Subcutaneous abdominal adipose tissue (tissue), 5 donors: ENCODE data around the gene ROPN1B.
"Not testable (repeated sequence)": the region's sequence is repeated elsewhere in the genome, so short reads cannot be mapped to it uniquely, and the experiment has no call there.

Source experiments
- H3K27ac ChIP-seq: one replicate; pipeline ENCODE4 v1.7.0; 2013; ENCODE audit warnings: low read depth, mild to moderate bottlenecking, inconsistent platforms, low read length, moderate library complexity
- H3K27me3 ChIP-seq, 5 donors: one replicate each; pipeline ENCODE4 v1.7.0; 2013; ENCODE audit warnings: low read length in 5 of 5, inconsistent platforms in 1 of 5; ENCODE audit not compliant: control insufficient read depth in 5 of 5, insufficient read depth in 4 of 5
- H3K36me3 ChIP-seq, 5 donors: one replicate each; pipeline ENCODE4 v1.7.0; 2013; ENCODE audit warnings: low read length in 5 of 5; ENCODE audit not compliant: control insufficient read depth in 5 of 5, insufficient read depth in 5 of 5
- H3K4me1 ChIP-seq, 5 donors: one replicate each; pipeline ENCODE4 v1.7.0; 2013; ENCODE audit warnings: low read length in 5 of 5, mild to moderate bottlenecking in 3 of 5, moderate library complexity in 1 of 5; ENCODE audit not compliant: control insufficient read depth in 5 of 5, insufficient read depth in 5 of 5
- H3K4me3 ChIP-seq, 5 donors: one replicate each; pipeline ENCODE4 v1.7.0; 2013; ENCODE audit warnings: low read length in 5 of 5, low read depth in 1 of 5
- H3K9ac ChIP-seq, 5 donors: one replicate each; pipeline ENCODE4 v1.7.0; 2013; ENCODE audit warnings: low read length in 5 of 5, mild to moderate bottlenecking in 4 of 5, moderate library complexity in 3 of 5
- H3K9me3 ChIP-seq, 5 donors: one replicate each; pipeline ENCODE4 v1.7.0; 2013; ENCODE audit warnings: low read length in 5 of 5; ENCODE audit not compliant: control insufficient read depth in 5 of 5
- donor health status: healthy.
- donor health status: healthy.
- donor health status: healthy.
- donor health status: healthy.
- donor health status: healthy.

Gene ROPN1B

GRCh38 chr3:125968701-125969592 lies at the start of gene ROPN1B:
Gene ROPN1B, plus strand, starts transcription at chr3:125969178. Its CDS starts 2,877 bp downstream, at chr3:125972055.
- not testable (repeated sequence) for H3K27ac ChIP-seq, H3K4me3 ChIP-seq, H3K27me3 ChIP-seq, H3K4me1 ChIP-seq, H3K36me3 ChIP-seq, H3K9ac ChIP-seq, H3K9me3 ChIP-seq

- not testable (repeated sequence) for H3K27me3 ChIP-seq, H3K4me1 ChIP-seq, H3K27ac ChIP-seq, H3K4me3 ChIP-seq, H3K36me3 ChIP-seq, H3K9me3 ChIP-seq, H3K9ac ChIP-seq
Measured at GRCh38 chr3:125920191-125920590, 48.8 kb upstream of the ROPN1B start.

- H3K27me3 ChIP-seq, H3K4me1 ChIP-seq, H3K4me3 ChIP-seq, H3K9me3 ChIP-seq, H3K27ac ChIP-seq, H3K9ac ChIP-seq, H3K36me3 ChIP-seq: not testable (repeated sequence)
Measured at GRCh38 chr3:125920751-125921279, 48.2 kb upstream of the ROPN1B start.

GRCh38 chr3:125921712-125922111 lies 47.3 kb upstream of the ROPN1B start:
- H3K4me3 ChIP-seq, H3K9me3 ChIP-seq, H3K27me3 ChIP-seq: not testable (repeated sequence)

DNA sequence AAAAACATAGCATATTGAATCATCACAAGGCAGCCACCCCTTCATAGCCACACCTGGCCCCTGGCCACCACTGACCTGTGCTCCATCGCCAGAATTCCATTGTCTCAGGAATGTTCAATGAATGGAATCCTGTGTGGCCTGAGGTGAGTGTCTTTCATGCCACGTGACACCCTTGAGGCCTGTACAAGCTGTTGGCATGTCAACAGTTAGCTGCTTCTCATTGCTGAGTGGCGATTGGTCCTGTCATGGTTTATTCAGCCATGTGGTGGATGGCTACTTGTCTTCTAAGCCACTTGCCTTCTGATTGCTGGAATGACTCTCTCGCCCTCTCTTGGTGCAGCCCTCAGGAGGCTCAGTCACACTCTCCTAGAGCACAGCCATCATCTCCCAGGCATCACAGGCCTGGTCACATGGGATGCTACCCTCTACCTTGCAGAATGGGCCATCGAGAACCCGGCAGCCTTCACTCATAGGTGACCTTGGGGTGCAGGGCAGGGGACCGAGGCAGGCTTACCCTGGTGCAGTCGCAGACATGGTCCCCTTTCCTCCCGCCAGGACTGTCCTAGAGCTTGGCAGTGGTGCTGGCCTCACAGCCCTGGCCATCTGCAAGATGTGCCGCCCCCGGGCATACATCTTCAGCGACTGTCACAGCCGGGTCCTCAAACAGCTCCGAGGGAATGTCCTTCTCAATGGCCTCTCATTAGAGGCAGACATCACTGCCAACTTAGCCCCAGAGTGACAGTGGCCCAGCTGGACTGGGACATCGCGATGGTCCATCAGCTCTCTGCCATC lies 45.5 kb upstream of the ROPN1B start:
- H3K27ac ChIP-seq, H3K4me3 ChIP-seq, H3K9me3 ChIP-seq, H3K9ac ChIP-seq, H3K36me3 ChIP-seq, H3K4me1 ChIP-seq, H3K27me3 ChIP-seq: not testable (repeated sequence)

More at GRCh38 chr3:125921712-125922111, 47.3 kb upstream of the ROPN1B start:
- not testable (repeated sequence) for H3K36me3 ChIP-seq, H3K27ac ChIP-seq, H3K4me1 ChIP-seq, H3K9ac ChIP-seq

DNA sequence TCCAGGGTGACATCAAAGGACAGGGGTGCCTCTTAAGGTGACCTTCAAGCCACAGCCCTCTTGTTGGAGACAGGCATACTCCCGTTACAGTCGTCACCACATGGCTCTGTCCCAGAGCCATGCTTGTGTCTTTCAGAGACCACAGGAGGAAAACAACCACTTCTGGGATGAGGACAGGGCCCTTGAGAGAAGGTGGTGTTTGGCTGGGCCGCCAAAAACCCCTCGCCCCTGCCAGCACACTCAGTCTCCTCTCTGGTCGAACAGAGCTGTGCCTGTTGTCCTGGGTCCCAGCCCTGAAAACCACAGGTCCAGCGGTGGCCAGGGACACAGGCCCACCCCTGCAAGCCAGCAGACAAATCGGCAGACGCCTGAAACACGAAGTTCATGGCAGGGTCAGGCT lies 44.7 kb upstream of the ROPN1B start:
- not testable (repeated sequence) for H3K4me3 ChIP-seq, H3K9me3 ChIP-seq, H3K27ac ChIP-seq, H3K4me1 ChIP-seq, H3K9ac ChIP-seq, H3K36me3 ChIP-seq, H3K27me3 ChIP-seq

- H3K4me3 ChIP-seq, H3K9me3 ChIP-seq, H3K27me3 ChIP-seq, H3K27ac ChIP-seq, H3K36me3 ChIP-seq, H3K9ac ChIP-seq, H3K4me1 ChIP-seq: not testable (repeated sequence)
Measured at GRCh38 chr3:125925727-125926126, 43.3 kb upstream of the ROPN1B start.

GRCh38 chr3:125928771-125929545 lies 40.0 kb upstream of the ROPN1B start:
- not testable (repeated sequence) for H3K36me3 ChIP-seq, H3K9me3 ChIP-seq, H3K4me3 ChIP-seq, H3K27ac ChIP-seq, H3K4me1 ChIP-seq, H3K9ac ChIP-seq, H3K27me3 ChIP-seq

- H3K4me1 ChIP-seq, H3K27ac ChIP-seq, H3K27me3 ChIP-seq, H3K36me3 ChIP-seq, H3K4me3 ChIP-seq, H3K9me3 ChIP-seq, H3K9ac ChIP-seq: not testable (repeated sequence)
Measured at GRCh38 chr3:125929765-125930164, 39.2 kb upstream of the ROPN1B start.
